Uterus (tissue), 2 donors: ENCODE measurements around the gene GNAT1.

Source experiments
- CTCF ChIP-seq, 4 experiments: fragments of 200-600 bp in 2 of 4; fragments of 450-650 bp in 2 of 4; sonication (generic) in 2 of 4; IDR thresholded peaks; one replicate each; pipeline ENCODE4 v1.5.1; 2016 to 2019; ENCODE audit warnings: antibody characterized with exemption in 4 of 4, mild to moderate bottlenecking in 2 of 4, moderate library complexity in 1 of 4
- POLR2A ChIP-seq, 2 donors: fragments of 450-650 bp; IDR thresholded peaks; one replicate each; pipeline ENCODE4 v1.6.1; 2016; ENCODE audit warnings: antibody characterized with exemption in 2 of 2, mild to moderate bottlenecking in 1 of 2, moderate library complexity in 1 of 2

- TF ChIP-seq CTCF (IDR thresholded peaks at IDR 0.05) (no peak), POLR2A (IDR thresholded peaks at IDR 0.05) (no peak)
Observed at GRCh38 chr3:50220109-50220508, 28.7 kb downstream of the GNAT1 start.
